IMR-90 (cell line): Measurements from ENCODE around the gene LGALS12. TPM values are rescaled to one million over a fixed set of nuclear protein-coding genes. Genes with fewer than 3 reads are reported as not detected.

ENCODE experiments used
- ATAC-seq: fragments of 200-7000 bp; cut with Tn5 transposase; 2 replicates; pipeline ENCODE4 v1.9.1; 2020; ENCODE audit warnings: low read depth, mild to moderate bottlenecking, moderate library complexity
- BruUV-seq: library from RNA; stranded (reverse); fragments of 400-500 nt; replicated peaks from 2 replicates; lab custom pipeline; 2021; lab: Mats Ljungman, UMichigan
- CTCF ChIA-PET: fragments of 300-600 bp; formaldehyde crosslinking; extraction: SDS; loops from one replicate; lab custom pipeline; 2021; ENCODE audit warnings: antibody characterized with exemption; lab: Yijun Ruan, JAX
- POLR2A ChIA-PET: fragments of 300-600 bp; sonication (Branson Sonifier 250); formaldehyde crosslinking; loops from one replicate; lab custom pipeline; 2022; ENCODE audit warnings: antibody characterized with exemption; ENCODE audit not compliant: unreplicated experiment; lab: Charles Lee
- DNase-seq: peaks from one replicate; pipeline ENCODE4 v3.0.0; 2013
- H2AFZ ChIP-seq: replicated peaks from 2 replicates; pipeline ENCODE3; 2013; ENCODE audit warnings: low read length, mild to moderate bottlenecking; ENCODE audit not compliant: poor library complexity
- H2AK5ac ChIP-seq: 2 replicates; pipeline ENCODE4 v1.6.1; 2013; ENCODE audit warnings: low read depth, low read length, inconsistent platforms
- H2AK9ac ChIP-seq: replicated peaks from 2 replicates; pipeline ENCODE3; 2013; ENCODE audit warnings: mild to moderate bottlenecking, low read depth, low read length, moderate library complexity; ENCODE audit not compliant: poor library complexity
- H2BK120ac ChIP-seq: 2 replicates; pipeline ENCODE4 v1.6.1; 2013; ENCODE audit warnings: low read depth, low read length, inconsistent platforms
- H2BK15ac ChIP-seq: 3 replicates; pipeline ENCODE4 v1.6.1; 2013; ENCODE audit warnings: low read depth, low read length, inconsistent platforms
- H2BK20ac ChIP-seq: 2 replicates; pipeline ENCODE4 v1.6.1; 2013; ENCODE audit warnings: low read depth, mild to moderate bottlenecking, inconsistent platforms, low read length, moderate library complexity
- H2BK5ac ChIP-seq: 2 replicates; pipeline ENCODE4 v1.6.1; 2013; ENCODE audit warnings: mild to moderate bottlenecking, low read depth, low read length, inconsistent platforms; ENCODE audit not compliant: poor library complexity, severe bottlenecking
- H3K14ac ChIP-seq: replicated peaks from 2 replicates; pipeline ENCODE4 v1.6.1; 2013; ENCODE audit warnings: low read depth, low read length, inconsistent platforms
- H3K18ac ChIP-seq: 2 replicates; pipeline ENCODE4 v1.6.1; 2013; ENCODE audit warnings: low read depth, low read length, control low read depth
- H3K23ac ChIP-seq: 2 replicates; pipeline ENCODE4 v1.6.1; 2013; ENCODE audit warnings: low read depth, low read length, inconsistent platforms
- H3K27ac ChIP-seq: 2 replicates; pipeline ENCODE4 v1.5.1; 2013; ENCODE audit warnings: mild to moderate bottlenecking, control low read depth, low read length; ENCODE audit not compliant: insufficient read depth
- H3K27me3 ChIP-seq: 2 replicates; pipeline ENCODE4 v1.6.1; 2013; ENCODE audit warnings: low read length; ENCODE audit not compliant: control insufficient read depth, insufficient read depth
- H3K36me3 ChIP-seq: 2 replicates; pipeline ENCODE4 v1.6.1; 2013; ENCODE audit warnings: low read length, mixed read lengths; ENCODE audit not compliant: control insufficient read depth, insufficient read depth
- H3K4ac ChIP-seq: 2 replicates; pipeline ENCODE4 v1.6.1; 2013; ENCODE audit warnings: low read depth, low read length, inconsistent platforms
- H3K4me1 ChIP-seq: 2 replicates; pipeline ENCODE4 v1.6.1; 2013; ENCODE audit warnings: low read length, mixed read lengths; ENCODE audit not compliant: control insufficient read depth, insufficient read depth
- H3K4me2 ChIP-seq: 2 replicates; pipeline ENCODE4 v1.6.1; 2013; ENCODE audit warnings: low read depth, mild to moderate bottlenecking, control low read depth, low read length, moderate library complexity
- H3K4me3 ChIP-seq: 2 replicates; pipeline ENCODE4 v1.5.1; 2013; ENCODE audit warnings: low read depth, mild to moderate bottlenecking, control low read depth, low read length, moderate library complexity; ENCODE audit not compliant: insufficient read depth
- H3K56ac ChIP-seq: 2 replicates; pipeline ENCODE4 v1.6.1; 2013; ENCODE audit warnings: low read length, inconsistent platforms; ENCODE audit not compliant: insufficient read depth; ENCODE audit errors: extremely low read depth
- H3K79me1 ChIP-seq, 2 experiments: 2 replicates each; pipeline ENCODE4 v1.6.1; 2013; ENCODE audit warnings: low read length in 2 of 2, inconsistent platforms in 1 of 2, low read depth in 1 of 2
- H3K9ac ChIP-seq: 2 replicates; pipeline ENCODE4 v1.6.1; 2013; ENCODE audit warnings: low read depth, low read length, control low read depth
- H3K9me1 ChIP-seq: 2 replicates; pipeline ENCODE4 v1.6.1; 2013; ENCODE audit warnings: low read length, inconsistent platforms; ENCODE audit not compliant: insufficient read depth
- H3K9me3 ChIP-seq: 2 replicates; pipeline ENCODE4 v1.6.1; 2013; ENCODE audit warnings: low read length; ENCODE audit not compliant: control insufficient read depth, insufficient read depth
- H4K20me1 ChIP-seq: 2 replicates; pipeline ENCODE4 v1.6.1; 2013; ENCODE audit warnings: low read length, inconsistent platforms; ENCODE audit not compliant: insufficient read depth
- H4K5ac ChIP-seq: 2 replicates; pipeline ENCODE4 v1.6.1; 2013; ENCODE audit warnings: mild to moderate bottlenecking, low read depth, low read length, control low read depth
- H4K8ac ChIP-seq, 2 experiments: 2 replicates each; pipeline ENCODE4 v1.6.1; 2013; ENCODE audit warnings: low read depth in 2 of 2, low read length in 2 of 2, control low read depth in 1 of 2, inconsistent platforms in 1 of 2
- H4K91ac ChIP-seq: 2 replicates; pipeline ENCODE4 v1.6.1; 2013; ENCODE audit warnings: low read depth, low read length, inconsistent platforms; ENCODE audit not compliant: insufficient read depth
- CEBPB ChIP-seq: IDR thresholded peaks from 2 replicates; pipeline ENCODE4 v1.6.1; 2012; ENCODE audit warnings: low read depth, low read length, improper control_type of control experiment
- CTCF ChIP-seq: conservative IDR thresholded peaks from 2 replicates; pipeline ENCODE4 v1.5.1; 2012; ENCODE audit warnings: mild to moderate bottlenecking, low read depth, low read length, improper control_type of control experiment
- ELK1 ChIP-seq: fragments of 150-350 bp; IDR thresholded peaks from 2 replicates; pipeline ENCODE4 v1.6.1; 2016; ENCODE audit warnings: low read depth, mild to moderate bottlenecking, low read length, moderate library complexity, borderline replicate concordance
- FOS ChIP-seq: fragments of 150-350 bp; IDR thresholded peaks from 2 replicates; pipeline ENCODE4 v1.6.1; 2016; ENCODE audit warnings: low read depth, low read length
- MAZ ChIP-seq: IDR thresholded peaks from 2 replicates; pipeline ENCODE4 v1.6.1; 2012; ENCODE audit warnings: low read depth, mild to moderate bottlenecking, low read length, improper control_type of control experiment, moderate library complexity, borderline replicate concordance
- MXI1 ChIP-seq: IDR thresholded peaks from 2 replicates; pipeline ENCODE4 v1.6.1; 2012; ENCODE audit warnings: low read depth, mild to moderate bottlenecking, low read length, moderate library complexity, borderline replicate concordance
- NFE2L2 ChIP-seq: fragments of 150-350 bp; IDR thresholded peaks from 2 replicates; pipeline ENCODE4 v1.6.1; 2016; ENCODE audit warnings: low read depth, mild to moderate bottlenecking, low read length
- POLR2A ChIP-seq: IDR thresholded peaks from 2 replicates; pipeline ENCODE4 v1.6.1; 2012; ENCODE audit warnings: mild to moderate bottlenecking, low read depth, low read length
- RCOR1 ChIP-seq: IDR thresholded peaks from 2 replicates; pipeline ENCODE4 v1.6.1; 2012; ENCODE audit warnings: mild to moderate bottlenecking, low read length, improper control_type of control experiment; ENCODE audit not compliant: insufficient replicate concordance
- RFX5 ChIP-seq: IDR thresholded peaks from 2 replicates; pipeline ENCODE4 v1.8.0; 2012; ENCODE audit warnings: low read depth, mild to moderate bottlenecking, low read length, moderate library complexity
- USF2 ChIP-seq: fragments of 150-350 bp; IDR thresholded peaks from 2 replicates; pipeline ENCODE4 v1.6.1; 2017; ENCODE audit warnings: mild to moderate bottlenecking, antibody characterized with exemption, low read length, low read depth
- WGBS, 2 experiments: methylation state at CpG; one replicate each; pipeline versions ENCODE4 v1.1.5 to v1.1.7; 2013; ENCODE audit warnings: missing lambda C conversion rate in 2 of 2; ENCODE audit not compliant: insufficient read length in 1 of 2; ENCODE audit errors: extremely low coverage in 2 of 2; 5-methylcytosine and 5-hydroxymethylcytosine counted together
- dilution Hi-C: fragments of 300-500 bp; cut with HindIII; formaldehyde crosslinking; loops from one replicate; pipeline ENCODE4 v1.14.3; 2018; ENCODE audit warnings: low sequenced_read_pairs; ENCODE audit not compliant: unreplicated experiment
- in situ Hi-C: fragments of 300-500 bp; cut with MboI; formaldehyde crosslinking; loops from 3 replicates; pipeline ENCODE4 v1.14.3; 2019; ENCODE audit warnings: low sequenced_read_pairs, inconsistent platforms, mixed read lengths
- intact Hi-C: fragments of 100-400 bp; cut with micrococcal nuclease; formaldehyde crosslinking; loops from 2 replicates; pipeline ENCODE4 v1.10.0; 2022
- polyA plus RNA-seq, 3 experiments: library from polyadenylated mRNA; depleted of rRNA; stranded (reverse); fragments of >200 nt; gene quantifications; 2 replicates each; pipeline ENCODE4 v1.2.3, GENCODE V29; 2012; ENCODE audit warnings: low replicate concordance in 1 of 3
- total RNA-seq: library from RNA; depleted of rRNA; stranded (reverse); fragments of >200 nt; gene quantifications from 2 replicates; pipeline ENCODE4 v1.2.3, GENCODE V29; 2012

The LGALS12 gene
- total and polyA plus RNA-seq, 2 of the 4 experiments (the other 2 are of a cell fraction) = not detected

- in situ Hi-C loops = no loop called here
Measured at GRCh38 chr11:63527667-63528066, 21.8 kb downstream of the LGALS12 start.

More at GRCh38 chr11:63527667-63528066, 21.8 kb downstream of the LGALS12 start:
- no peak overlapping the region for H3K56ac ChIP-seq
- no peak overlapping the region for H2AK9ac ChIP-seq
- no peaks in the 10 kb centered on the region for H4K20me1 ChIP-seq
- no peak overlapping the region for H4K5ac ChIP-seq
- DNase-seq (no peak), ATAC-seq (no peak)
- no peaks in the 10 kb centered on the region for H3K79me1 ChIP-seq
- H3K9ac ChIP-seq = no peak overlapping the region
- H2BK15ac ChIP-seq = no peak overlapping the region
- TF ChIP-seq CEBPB (no peak), MAZ (no peak), FOS (no peak), CTCF (no peak), RCOR1 (no peak), RFX5 (no peak), MXI1 (no peak), USF2 (no peak), ELK1 (no peak), NFE2L2 (no peak), POLR2A (no peak)
- no peaks in the 10 kb centered on the region for H3K9me1 ChIP-seq
- WGBS, 2 experiments = no CpG with 5 or more reads among the region's 2 CpGs
- H3K27ac ChIP-seq = no peak overlapping the region
- no peak overlapping the region for H2AFZ ChIP-seq
- no peak overlapping the region for H3K18ac ChIP-seq
- H2AK5ac ChIP-seq = no peak overlapping the region
- dilution Hi-C loops = no loop called here
- no peak overlapping the region for H2BK5ac ChIP-seq
- no peaks in the 10 kb centered on the region for H3K36me3 ChIP-seq
- H3K4ac ChIP-seq = no peak overlapping the region
- H4K8ac ChIP-seq = no peak overlapping the region
- POLR2A ChIA-PET = no interaction called here
- CTCF ChIA-PET = no interaction called here
- intact Hi-C loops = no loop called here
- H2BK20ac ChIP-seq = no peak overlapping the region
- H3K27me3 ChIP-seq = peaks cover 2% of the 10 kb centered on the region
- H3K23ac ChIP-seq = no peak overlapping the region
- H4K91ac ChIP-seq = no peak overlapping the region
- no peak overlapping the region for H2BK120ac ChIP-seq
- 0 out of 2 replicates have a peak, but pooled peaks cover 2% of the 10 kb centered on the region for H3K4me1 ChIP-seq
- H3K4me2 ChIP-seq = no peak overlapping the region
- no peak overlapping the region for H3K4me3 ChIP-seq
- no peak overlapping the region for H3K14ac ChIP-seq
- peaks cover 3% of the 10 kb centered on the region; the same call in 1 of the 2 replicates for H3K9me3 ChIP-seq
- BruUV-seq = no TSS peak
